A204.1 (cell line): ENCODE results near the gene ANXA6.

ENCODE experiments used
- FAIRE-seq: peaks from 2 replicates; lab custom pipeline; 2012; peaks lifted over from hg19 to GRCh38; lab: Jason Lieb, UNC

Gene ANXA6

GRCh38 chr5:151100681-151101080 lies 56.9 kb downstream of the ANXA6 start:
- no peak for FAIRE-seq

GRCh38 chr5:151098768-151099121 lies 58.8 kb downstream of the ANXA6 start:
- FAIRE-seq: no peak

- no peak for FAIRE-seq
Measured at GRCh38 chr5:151097820-151098767, 59.5 kb downstream of the ANXA6 start.

- FAIRE-seq: no peak
Measured at GRCh38 chr5:151097061-151097460, 60.5 kb downstream of the ANXA6 start.

- FAIRE-seq: no peak
Measured at GRCh38 chr5:151096001-151096373, 61.6 kb downstream of the ANXA6 start.

- FAIRE-seq: no peak
Measured at GRCh38 chr5:151095341-151096000, 62.1 kb downstream of the ANXA6 start.

- no peak for FAIRE-seq
Measured at GRCh38 chr5:151094852-151095245, 62.7 kb downstream of the ANXA6 start.

- no peak for FAIRE-seq
Measured at GRCh38 chr5:151094030-151094851, 63.3 kb downstream of the ANXA6 start.

- FAIRE-seq: no peak
Measured at GRCh38 chr5:151093476-151093889, 64.1 kb downstream of the ANXA6 start.

GRCh38 chr5:151092762-151093161 lies 64.8 kb downstream of the ANXA6 start:
- no peak for FAIRE-seq

- FAIRE-seq: no peak
Measured at GRCh38 chr5:151089726-151090125, 67.9 kb downstream of the ANXA6 start.

GRCh38 chr5:151088986-151089385 lies 68.6 kb downstream of the ANXA6 start:
- no peak for FAIRE-seq

GRCh38 chr5:151087486-151087885 lies 70.1 kb downstream of the ANXA6 start:
- FAIRE-seq: no peak

GRCh38 chr5:151086905-151087360 lies 70.6 kb downstream of the ANXA6 start:
- no peak for FAIRE-seq

GRCh38 chr5:151086192-151086869 lies 71.2 kb downstream of the ANXA6 start:
- FAIRE-seq: no peak

- no peak for FAIRE-seq
Measured at GRCh38 chr5:151085517-151086041, 72.0 kb downstream of the ANXA6 start.

- no peak for FAIRE-seq
Measured at GRCh38 chr5:151084363-151084762, 73.2 kb downstream of the ANXA6 start.

GRCh38 chr5:151083081-151083676 lies 74.4 kb downstream of the ANXA6 start:
- no peak for FAIRE-seq

GRCh38 chr5:151082282-151082902 lies 75.2 kb downstream of the ANXA6 start:
- no peak for FAIRE-seq

GRCh38 chr5:151081431-151082281 lies 75.9 kb downstream of the ANXA6 start:
- no peak for FAIRE-seq
